ENCODE data around the gene ANAPC2.

ANAPC2 gene

DNA sequence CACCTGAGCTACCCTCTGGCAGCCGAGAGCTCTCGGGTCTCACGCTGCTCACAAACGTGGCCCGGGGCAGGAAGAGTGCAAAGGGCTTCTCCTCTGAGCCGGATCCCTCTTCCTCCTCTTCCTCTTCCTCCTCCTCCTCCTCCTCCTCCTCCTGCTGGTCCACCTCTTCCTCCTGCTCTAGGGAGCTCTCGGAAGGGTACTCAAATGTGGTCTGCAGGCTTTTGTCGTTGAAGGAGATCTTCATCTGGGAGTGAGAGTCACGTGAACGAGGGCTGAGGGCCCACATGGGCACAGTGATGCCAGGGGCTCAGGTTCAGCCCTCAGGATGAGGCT is 4.1 kb upstream of the ANAPC2 start:
- DNase-seq: no peak
- Histone ChIP-seq H3K4me1 (ENCODE audit: control insufficient read depth, insufficient read depth, low read length, poor library complexity, severe bottlenecking) (peaks cover 20% of the 10 kb centered on the region), H3K9me3 (ENCODE audit: control insufficient read depth, low read length) (no peaks in the 10 kb centered on the region), H3K4me3 (ENCODE audit: insufficient read depth, low read depth, low read length, poor library complexity, severe bottlenecking) (no peak overlapping the region), H3K36me3 (ENCODE audit: control insufficient read depth, insufficient read depth, low read length) (peaks cover 12% of the 10 kb centered on the region), H3K27ac (ENCODE audit: insufficient read depth, low read length, poor library complexity, severe bottlenecking) (no peak overlapping the region), H3K27me3 (replicated peaks; ENCODE audit: control insufficient read depth, insufficient read depth, low read length, poor library complexity, severe bottlenecking) (no peaks in the 10 kb centered on the region)

DNA sequence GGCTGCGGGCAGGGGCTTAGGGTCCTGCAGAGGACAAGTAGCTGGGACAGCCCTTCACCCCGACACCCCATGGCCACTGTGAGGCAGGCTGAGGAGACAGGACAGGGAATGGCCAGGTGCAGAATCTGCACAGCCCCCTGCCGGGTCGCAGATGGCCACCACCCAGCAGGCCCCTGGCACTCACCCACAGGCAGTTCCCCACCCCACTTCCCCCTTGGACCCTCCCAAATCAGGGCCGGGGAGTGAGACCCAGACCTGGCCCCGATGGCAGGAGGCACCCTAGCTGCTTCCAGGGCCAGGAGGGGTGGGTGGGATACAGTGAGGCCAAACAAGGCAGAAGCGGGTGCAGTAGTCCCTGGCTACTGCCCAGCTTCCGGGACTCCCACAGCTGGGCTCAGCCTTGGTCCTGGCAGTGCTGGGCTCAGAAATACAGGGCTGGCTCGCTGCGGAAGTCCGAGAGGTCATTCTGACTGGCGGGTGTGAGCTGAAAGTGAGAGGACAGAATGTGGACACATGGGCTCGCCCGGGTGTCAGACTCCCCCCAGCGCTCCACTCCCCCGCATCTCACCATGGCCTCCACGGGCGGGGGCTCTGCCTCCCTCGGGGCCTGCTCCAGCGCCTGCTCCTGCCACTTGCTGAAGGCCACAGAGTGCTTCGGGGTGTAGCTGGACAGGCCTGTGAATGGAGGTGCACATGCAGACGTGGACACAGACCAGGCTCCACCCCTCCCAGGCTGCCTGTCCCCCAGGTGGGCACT is 3.5 kb upstream of the ANAPC2 start:
- DNase-seq: no peak
- Histone ChIP-seq H3K4me1 (ENCODE audit: control insufficient read depth, insufficient read depth, low read length, poor library complexity, severe bottlenecking) (peaks cover 26% of the 10 kb centered on the region), H3K36me3 (ENCODE audit: control insufficient read depth, insufficient read depth, low read length) (peaks cover 12% of the 10 kb centered on the region), H3K27me3 (replicated peaks; ENCODE audit: control insufficient read depth, insufficient read depth, low read length, poor library complexity, severe bottlenecking) (no peaks in the 10 kb centered on the region), H3K9me3 (ENCODE audit: control insufficient read depth, low read length) (no peaks in the 10 kb centered on the region), H3K4me3 (ENCODE audit: insufficient read depth, low read depth, low read length, poor library complexity, severe bottlenecking) (no peak overlapping the region), H3K27ac (ENCODE audit: insufficient read depth, low read length, poor library complexity, severe bottlenecking) (no peak overlapping the region)

DNA sequence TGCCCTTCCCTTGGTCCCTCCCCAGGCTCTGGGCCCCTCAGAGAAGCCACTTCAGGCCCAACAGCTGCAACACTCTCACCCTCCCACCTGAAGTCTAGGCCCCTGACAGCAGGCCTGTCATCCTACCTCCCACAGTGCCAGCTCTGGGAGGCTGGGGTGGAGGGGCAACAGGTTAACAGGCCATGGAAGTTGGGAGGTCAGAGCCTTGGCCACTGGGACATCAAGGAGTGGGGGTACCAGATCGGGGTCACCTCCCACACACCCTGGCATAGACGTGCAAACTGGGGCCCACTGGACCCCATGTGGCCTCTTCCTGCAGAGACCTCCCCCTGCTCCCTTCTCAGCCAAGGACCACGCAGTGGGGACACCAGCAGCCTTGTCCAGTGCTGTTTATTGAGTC is 2.9 kb upstream of the ANAPC2 start:
- Histone ChIP-seq H3K27me3 (replicated peaks; ENCODE audit: control insufficient read depth, insufficient read depth, low read length, poor library complexity, severe bottlenecking) (no peaks in the 10 kb centered on the region), H3K4me1 (ENCODE audit: control insufficient read depth, insufficient read depth, low read length, poor library complexity, severe bottlenecking) (peaks cover 32% of the 10 kb centered on the region), H3K9me3 (ENCODE audit: control insufficient read depth, low read length) (no peaks in the 10 kb centered on the region), H3K4me3 (ENCODE audit: insufficient read depth, low read depth, low read length, poor library complexity, severe bottlenecking) (no peak overlapping the region), H3K36me3 (ENCODE audit: control insufficient read depth, insufficient read depth, low read length) (peaks cover 12% of the 10 kb centered on the region), H3K27ac (ENCODE audit: insufficient read depth, low read length, poor library complexity, severe bottlenecking) (no peak overlapping the region)
- no peak for DNase-seq

- Histone ChIP-seq H3K9me3 (ENCODE audit: control insufficient read depth, low read length) (no peaks in the 10 kb centered on the region), H3K36me3 (ENCODE audit: control insufficient read depth, insufficient read depth, low read length) (peaks cover 20% of the 10 kb centered on the region), H3K4me3 (ENCODE audit: insufficient read depth, low read depth, low read length, poor library complexity, severe bottlenecking) (no peak overlapping the region), H3K27ac (ENCODE audit: insufficient read depth, low read length, poor library complexity, severe bottlenecking) (peak overlapping the region; percentile 96), H3K4me1 (ENCODE audit: control insufficient read depth, insufficient read depth, low read length, poor library complexity, severe bottlenecking) (peaks cover 37% of the 10 kb centered on the region), H3K27me3 (replicated peaks; ENCODE audit: control insufficient read depth, insufficient read depth, low read length, poor library complexity, severe bottlenecking) (no peaks in the 10 kb centered on the region)
- DNase-seq: no peak
Measured at GRCh38 chr9:137190315-137190856, 2.0 kb upstream of the ANAPC2 start.

DNA sequence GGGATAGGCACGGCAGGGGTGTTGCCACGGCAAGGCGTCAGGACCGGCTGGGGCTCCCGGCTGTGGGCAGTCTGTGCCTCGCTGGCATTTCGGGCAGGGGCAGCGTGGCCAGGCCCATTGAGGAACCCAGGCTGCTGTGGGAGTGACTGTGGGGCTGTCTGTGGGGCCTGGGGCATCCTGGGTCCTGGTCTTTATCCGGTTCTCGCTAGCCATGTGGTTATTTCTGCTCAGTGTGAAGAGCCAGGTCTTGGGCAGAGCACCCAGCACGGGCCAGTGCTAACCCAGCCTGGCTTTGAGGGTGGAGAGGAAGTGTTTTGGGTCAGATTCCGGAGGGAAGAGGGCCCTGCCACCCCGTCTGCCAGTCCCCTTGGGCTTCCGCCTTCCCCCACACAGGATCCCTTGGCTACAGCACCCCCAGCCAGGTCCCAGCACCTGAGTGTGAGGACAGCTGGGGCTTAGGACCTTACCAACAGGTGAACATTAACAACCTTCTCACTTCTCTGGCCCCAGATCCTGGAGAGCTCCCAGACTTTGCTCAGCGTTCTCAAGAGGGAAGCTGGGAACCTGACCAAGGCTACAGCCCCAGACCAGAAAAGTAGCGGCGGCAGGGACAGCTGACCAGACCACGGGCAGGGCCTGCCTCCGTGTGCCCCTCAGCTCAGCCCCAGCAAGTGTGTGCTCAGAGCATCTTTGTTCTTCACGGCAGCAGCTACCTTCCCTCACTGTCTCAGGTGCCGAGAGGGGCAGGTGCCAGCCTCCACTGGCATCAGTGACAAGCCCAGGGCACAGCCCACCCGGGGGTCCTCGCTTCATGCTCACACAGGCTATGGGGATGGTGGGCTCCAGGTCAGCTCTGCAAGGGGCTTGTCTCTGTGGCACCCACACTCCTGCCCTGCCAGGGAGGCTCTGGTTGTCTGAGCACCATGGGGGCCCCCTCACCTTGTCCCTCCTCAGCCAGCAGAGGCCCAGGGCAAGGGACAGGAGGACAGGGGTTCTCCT is 1.2 kb upstream of the ANAPC2 start:
- Histone ChIP-seq H3K4me3 (ENCODE audit: insufficient read depth, low read depth, low read length, poor library complexity, severe bottlenecking) (peak overlapping the region; percentile 88), H3K36me3 (ENCODE audit: control insufficient read depth, insufficient read depth, low read length) (peaks cover 27% of the 10 kb centered on the region), H3K27me3 (replicated peaks; ENCODE audit: control insufficient read depth, insufficient read depth, low read length, poor library complexity, severe bottlenecking) (no peaks in the 10 kb centered on the region), H3K9me3 (ENCODE audit: control insufficient read depth, low read length) (no peaks in the 10 kb centered on the region), H3K4me1 (ENCODE audit: control insufficient read depth, insufficient read depth, low read length, poor library complexity, severe bottlenecking) (peaks cover 37% of the 10 kb centered on the region), H3K27ac (ENCODE audit: insufficient read depth, low read length, poor library complexity, severe bottlenecking) (peak overlapping the region; percentile 96)
- DNase-seq: no peak

DNA sequence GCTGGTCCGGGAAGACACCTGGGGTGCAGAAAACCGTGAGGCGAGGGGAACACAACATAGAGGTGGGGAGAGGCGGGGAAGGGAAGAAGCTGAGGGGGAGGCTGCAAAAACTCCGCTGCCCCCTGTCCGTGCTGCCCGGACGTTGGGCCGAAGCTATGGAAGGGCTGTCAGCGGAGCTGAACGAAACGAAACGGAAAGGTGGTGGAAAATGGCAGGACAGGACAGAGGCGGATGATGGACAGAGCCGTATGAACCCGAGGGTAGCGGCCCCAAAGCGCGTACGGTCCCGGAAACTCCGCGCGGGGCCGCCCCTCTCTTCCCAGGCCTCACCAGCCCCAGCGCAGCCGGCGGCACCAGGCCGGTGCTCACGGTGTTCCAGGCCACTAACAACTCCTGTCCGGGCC is 272 bp downstream of the ANAPC2 start:
- H3K27me3 ChIP-seq (replicated peaks; ENCODE audit: control insufficient read depth, insufficient read depth, low read length, poor library complexity, severe bottlenecking): no peaks in the 10 kb centered on the region
- peak in 1 of 3 donors; percentile 2 for DNase-seq
- H3K36me3 ChIP-seq (ENCODE audit: control insufficient read depth, insufficient read depth, low read length): peaks cover 42% of the 10 kb centered on the region
- H3K4me3 ChIP-seq (ENCODE audit: insufficient read depth, low read depth, low read length, poor library complexity, severe bottlenecking): peak overlapping the region; percentile 88
- H3K27ac ChIP-seq (ENCODE audit: insufficient read depth, low read length, poor library complexity, severe bottlenecking): peak overlapping the region; percentile 96
- H3K4me1 ChIP-seq (ENCODE audit: control insufficient read depth, insufficient read depth, low read length, poor library complexity, severe bottlenecking): peaks cover 37% of the 10 kb centered on the region
- no peaks in the 10 kb centered on the region for H3K9me3 ChIP-seq (ENCODE audit: control insufficient read depth, low read length)

DNA sequence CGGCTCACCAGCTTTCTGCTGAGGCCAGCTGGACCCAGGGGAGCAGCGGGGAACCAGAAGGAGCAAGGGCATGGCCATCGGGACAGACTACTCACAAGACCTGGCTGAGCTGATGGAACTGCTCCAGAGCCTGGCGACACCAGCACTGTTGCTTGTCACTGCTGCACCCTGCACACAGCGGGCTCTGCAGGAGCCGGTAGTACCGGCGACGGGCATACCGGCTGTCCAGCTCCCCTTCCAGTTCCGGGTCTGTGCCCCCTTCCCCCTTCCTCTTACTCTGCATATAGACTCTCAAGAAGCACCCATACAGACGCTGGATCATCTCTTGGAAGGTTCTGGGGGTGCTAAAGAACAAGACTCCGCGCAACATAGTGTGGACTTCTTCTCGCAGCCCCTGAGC is 974 bp downstream of the ANAPC2 start:
- H3K4me1 ChIP-seq (ENCODE audit: control insufficient read depth, insufficient read depth, low read length, poor library complexity, severe bottlenecking): peaks cover 37% of the 10 kb centered on the region
- H3K36me3 ChIP-seq (ENCODE audit: control insufficient read depth, insufficient read depth, low read length): peaks cover 49% of the 10 kb centered on the region

DNA sequence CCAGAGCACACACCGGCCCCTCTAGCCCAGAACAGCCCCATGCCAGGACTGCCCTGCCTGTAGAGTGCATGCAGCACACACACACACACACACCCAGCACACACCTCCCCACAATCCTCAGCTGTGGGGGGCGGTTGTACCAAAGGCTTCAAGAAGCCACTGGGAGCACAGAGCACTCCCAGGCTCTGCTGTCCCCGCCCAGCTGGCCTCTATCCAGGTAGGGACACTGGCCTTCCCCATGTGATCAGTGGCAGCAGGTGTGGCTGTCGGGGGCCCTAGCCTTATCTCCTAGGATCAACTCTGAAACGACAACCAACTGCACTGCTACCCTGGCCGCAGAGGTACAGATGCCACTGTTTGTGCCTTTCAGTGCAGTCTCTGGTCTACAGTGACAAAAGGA is 2.0 kb downstream of the ANAPC2 start:
- Histone ChIP-seq H3K9me3 (ENCODE audit: control insufficient read depth, low read length) (no peaks in the 10 kb centered on the region), H3K4me3 (ENCODE audit: insufficient read depth, low read depth, low read length, poor library complexity, severe bottlenecking) (no peak overlapping the region), H3K4me1 (ENCODE audit: control insufficient read depth, insufficient read depth, low read length, poor library complexity, severe bottlenecking) (peaks cover 37% of the 10 kb centered on the region), H3K27me3 (replicated peaks; ENCODE audit: control insufficient read depth, insufficient read depth, low read length, poor library complexity, severe bottlenecking) (no peaks in the 10 kb centered on the region), H3K36me3 (ENCODE audit: control insufficient read depth, insufficient read depth, low read length) (peaks cover 55% of the 10 kb centered on the region), H3K27ac (ENCODE audit: insufficient read depth, low read length, poor library complexity, severe bottlenecking) (no peak overlapping the region)
- no peak for DNase-seq

More for the DNA sequence above, 974 bp downstream of the ANAPC2 start:
- peak overlapping the region; percentile 88 for H3K4me3 ChIP-seq (ENCODE audit: insufficient read depth, low read depth, low read length, poor library complexity, severe bottlenecking)
- DNase-seq: no peak
- H3K27me3 ChIP-seq (replicated peaks; ENCODE audit: control insufficient read depth, insufficient read depth, low read length, poor library complexity, severe bottlenecking): no peaks in the 10 kb centered on the region
- no peak overlapping the region for H3K27ac ChIP-seq (ENCODE audit: insufficient read depth, low read length, poor library complexity, severe bottlenecking)
- no peaks in the 10 kb centered on the region for H3K9me3 ChIP-seq (ENCODE audit: control insufficient read depth, low read length)

DNA sequence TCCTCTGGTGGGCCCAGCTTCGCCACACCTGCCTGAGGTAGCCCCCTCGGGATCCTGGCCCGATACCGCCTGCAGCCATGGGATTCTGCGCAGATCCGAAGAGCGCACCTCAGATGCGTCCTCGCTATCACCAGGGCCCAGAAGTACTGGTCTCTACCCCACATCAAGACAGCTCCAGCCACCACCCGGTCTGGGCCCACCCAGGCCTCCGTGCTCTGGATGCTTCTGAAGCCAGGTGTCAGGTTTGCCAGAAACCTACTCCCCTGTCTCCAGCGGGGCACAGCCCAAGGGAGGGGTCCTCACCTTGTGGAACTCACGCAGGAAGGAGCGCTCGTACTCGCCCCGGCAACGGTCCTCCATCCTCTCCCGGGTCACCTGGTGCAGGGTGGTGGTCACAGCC is 2.4 kb downstream of the ANAPC2 start:
- H3K4me3 ChIP-seq (ENCODE audit: insufficient read depth, low read depth, low read length, poor library complexity, severe bottlenecking): no peak overlapping the region
- no peaks in the 10 kb centered on the region for H3K9me3 ChIP-seq (ENCODE audit: control insufficient read depth, low read length)
- H3K27ac ChIP-seq (ENCODE audit: insufficient read depth, low read length, poor library complexity, severe bottlenecking): no peak overlapping the region
- H3K36me3 ChIP-seq (ENCODE audit: control insufficient read depth, insufficient read depth, low read length): peaks cover 60% of the 10 kb centered on the region
- no peak for DNase-seq
- H3K4me1 ChIP-seq (ENCODE audit: control insufficient read depth, insufficient read depth, low read length, poor library complexity, severe bottlenecking): peaks cover 37% of the 10 kb centered on the region
- H3K27me3 ChIP-seq (replicated peaks; ENCODE audit: control insufficient read depth, insufficient read depth, low read length, poor library complexity, severe bottlenecking): no peaks in the 10 kb centered on the region
